Activated CD4-positive, alpha-beta T cell treated with anti-CD3 and anti-CD28 coated beads for 36 hours (primary cell): Measurements from ENCODE around the gene TLN1. TPM values are rescaled to one million over a fixed set of nuclear protein-coding genes. Genes with fewer than 3 reads are reported as not detected.
A peak's percentile ranks its signal among the peaks of the same experiment; 100 is the strongest.

Experiments
- ATAC-seq: fragments of 200-7000 bp; cut with Tn5 transposase; one replicate; pipeline ENCODE4 v1.10.0; 2021; ENCODE audit warnings: mild to moderate bottlenecking, moderate library complexity
- CTCF ChIA-PET: fragments of 350-600 bp; sonication (Branson Sonifier 250); formaldehyde crosslinking; loops from one replicate; lab custom pipeline; 2021; ENCODE audit warnings: antibody characterized with exemption; lab: Charles Lee
- POLR2A ChIA-PET: fragments of 350-600 bp; sonication (Branson Sonifier 250); formaldehyde crosslinking; loops from one replicate; lab custom pipeline; 2021; ENCODE audit warnings: antibody characterized with exemption, inconsistent platforms; lab: Charles Lee
- DNase-seq: peaks from one replicate; pipeline ENCODE4 v3.0.0-alpha.2; 2020
- H3K27ac Mint-ChIP-seq: one replicate; pipeline ENCODE4 v1.8.0; 2021; ENCODE audit warnings: mixed read lengths
- H3K27me3 Mint-ChIP-seq: one replicate; pipeline ENCODE4 v1.8.0; 2021; ENCODE audit warnings: mixed read lengths
- H3K36me3 Mint-ChIP-seq: one replicate; pipeline ENCODE4 v1.8.0; 2021; ENCODE audit warnings: low read depth, mixed read lengths
- H3K4me1 Mint-ChIP-seq: one replicate; pipeline ENCODE4 v1.8.0; 2021; ENCODE audit warnings: mixed read lengths
- H3K4me3 Mint-ChIP-seq: one replicate; pipeline ENCODE4 v1.8.0; 2021; ENCODE audit warnings: mild to moderate bottlenecking, moderate library complexity, mixed read lengths
- H3K9me3 Mint-ChIP-seq: one replicate; pipeline ENCODE4 v1.8.0; 2021; ENCODE audit warnings: low read depth, mixed read lengths
- intact Hi-C, 2 experiments: fragments of 100-400 bp; cut with DNase I in 1 of 2; cut with micrococcal nuclease in 1 of 2; formaldehyde crosslinking; loops; one replicate each; pipeline versions ENCODE4 v1.14.2 to v1.15.1; 2022 to 2024; cut with DNase I, micrococcal nuclease
- total RNA-seq, 2 experiments: library from RNA; stranded (reverse); gene quantifications; one replicate each; pipeline ENCODE4 v1.2.3, GENCODE V29; 2021

TLN1 gene
- 100 to 1,000 TPM; 217 to 238 TPM for total RNA-seq

- Mint-ChIP-seq H3K4me3 (no peak within 1 kb of the TSS), H3K36me3 (peaks cover 22% of the 10 kb centered on the region), H3K9me3 (no peaks in the 10 kb centered on the region), H3K27ac (peak within 1 kb of the TSS; percentile 93), H3K4me1 (peaks cover 21% of the 10 kb centered on the region), H3K27me3 (no peaks in the 10 kb centered on the region)
- ChIA-PET CTCF (interaction anchor here (0.5 to 8.4 kb wide), 16 partner anchors 9 to 1098 kb away, joined by 3 to 68 read pairs (median 6); partner anchors contain the start of genes CCDC107, GBA2, RGP1 and RMRP), POLR2A (interaction anchor here (0.6 to 1.6 kb wide), 6 partner anchors 16 to 174 kb away, joined by 3 to 14 read pairs (median 3); partner anchors contain the start of genes CCDC107, GBA2, HRCT1 and RGP1)
- DNase-seq: peak; percentile 98
- ATAC-seq: peak; percentile 87
- intact Hi-C loops: loop anchor here (1.0 to 10.0 kb wide), 21 partner anchors 17 to 1275 kb away; partner anchors contain the start of genes GBA2 (in 2 of the 2), RGP1 (in 2 of the 2), CCDC107 (in 1 of the 2) and CD72 (in 1 of the 2)
Observed at GRCh38 chr9:35732185-35732799, at the start of gene TLN1, which contains the start of gene CREB3. TSS of gene TLN1 (minus strand) at chr9:35732195. CDS start at chr9:35725694, 6,501 bp downstream. TSS of gene CREB3 (plus strand) at chr9:35732666. CDS start at chr9:35732773, 107 bp downstream.

GRCh38 chr9:35781066-35781465 is 49.1 kb upstream of the TLN1 start:
- H3K27ac Mint-ChIP-seq: no peak overlapping the region
- peaks cover 23% of the 10 kb centered on the region for H3K36me3 Mint-ChIP-seq
- H3K4me3 Mint-ChIP-seq: no peak overlapping the region
- ChIA-PET CTCF (interaction anchor here (0.5 to 1.1 kb wide), 2 partner anchors 9 to 88 kb away, joined by 3 to 6 read pairs; no protein-coding TSS in a partner anchor), POLR2A (no interaction called here)
- H3K4me1 Mint-ChIP-seq: no peaks in the 10 kb centered on the region
- no peaks in the 10 kb centered on the region for H3K9me3 Mint-ChIP-seq
- H3K27me3 Mint-ChIP-seq: no peaks in the 10 kb centered on the region
- intact Hi-C loops: no loop called here
- ATAC-seq (no peak), DNase-seq (no peak)

- H3K36me3 Mint-ChIP-seq: peaks cover 12% of the 10 kb centered on the region
- no peak overlapping the region for H3K4me3 Mint-ChIP-seq
- no peaks in the 10 kb centered on the region for H3K9me3 Mint-ChIP-seq
- H3K27me3 Mint-ChIP-seq: no peaks in the 10 kb centered on the region
- intact Hi-C loops: no loop called here
- ATAC-seq (no peak), DNase-seq (no peak)
- ChIA-PET CTCF (interaction anchor here (1.6 to 1.7 kb wide), 4 partner anchors 11 to 48 kb away, joined by 4 to 16 read pairs (median 6); no protein-coding TSS in a partner anchor), POLR2A (no interaction called here)
- H3K27ac Mint-ChIP-seq: no peak overlapping the region
- H3K4me1 Mint-ChIP-seq: no peaks in the 10 kb centered on the region
Observed at GRCh38 chr9:35778496-35778895, 46.5 kb upstream of the TLN1 start.

GRCh38 chr9:35776018-35776417 is 44.0 kb upstream of the TLN1 start:
- ATAC-seq: peak; percentile 55
- H3K27me3 Mint-ChIP-seq: no peaks in the 10 kb centered on the region
- H3K27ac Mint-ChIP-seq: no peak overlapping the region
- ChIA-PET POLR2A (interaction anchor here (0.6 to 1.1 kb wide), 2 partner anchors 28 to 120 kb away, joined by 3 to 4 read pairs; no protein-coding TSS in a partner anchor), CTCF (interaction anchor here (0.9 to 2.7 kb wide), 6 partner anchors 13 to 106 kb away, joined by 3 to 17 read pairs (median 5); no protein-coding TSS in a partner anchor)
- DNase-seq: no peak
- H3K4me1 Mint-ChIP-seq: no peaks in the 10 kb centered on the region
- no peaks in the 10 kb centered on the region for H3K9me3 Mint-ChIP-seq
- intact Hi-C loops: no loop called here
- peaks cover 8% of the 10 kb centered on the region for H3K36me3 Mint-ChIP-seq
- no peak overlapping the region for H3K4me3 Mint-ChIP-seq

- H3K36me3 Mint-ChIP-seq: peaks cover 3% of the 10 kb centered on the region
- ChIA-PET POLR2A (interaction anchor here (1.1 kb wide), 1 partner anchor 27 kb away, joined by 3 read pairs; no protein-coding TSS in a partner anchor), CTCF (interaction anchor here (1.0 to 2.7 kb wide), 6 partner anchors 14 to 107 kb away, joined by 4 to 17 read pairs (median 5); no protein-coding TSS in a partner anchor)
- no peaks in the 10 kb centered on the region for H3K4me1 Mint-ChIP-seq
- H3K27ac Mint-ChIP-seq: peak overlapping the region; percentile 33
- H3K4me3 Mint-ChIP-seq: no peak overlapping the region
- no peak for DNase-seq
- H3K9me3 Mint-ChIP-seq: no peaks in the 10 kb centered on the region
- ATAC-seq: no peak
- H3K27me3 Mint-ChIP-seq: no peaks in the 10 kb centered on the region
- intact Hi-C loops: loop anchor here in 1 of 2 experiments (2.0 kb wide), 1 partner anchor 20 kb away; no protein-coding TSS in a partner anchor
Observed at GRCh38 chr9:35774907-35775635, 43.1 kb upstream of the TLN1 start.

- H3K36me3 Mint-ChIP-seq: no peaks in the 10 kb centered on the region
- H3K27ac Mint-ChIP-seq: no peak overlapping the region
- ChIA-PET POLR2A (no interaction called here), CTCF (interaction anchor here (0.6 to 2.4 kb wide), 8 partner anchors 8 to 681 kb away, joined by 3 to 9 read pairs (median 4); partner anchors contain the start of gene SPAG8)
- intact Hi-C loops: no loop called here
- no peak overlapping the region for H3K4me3 Mint-ChIP-seq
- ATAC-seq (no peak), DNase-seq (no peak)
- no peaks in the 10 kb centered on the region for H3K27me3 Mint-ChIP-seq
- H3K4me1 Mint-ChIP-seq: peaks cover 2% of the 10 kb centered on the region
- no peaks in the 10 kb centered on the region for H3K9me3 Mint-ChIP-seq
Observed at GRCh38 chr9:35771943-35772342, 39.9 kb upstream of the TLN1 start.

GRCh38 chr9:35771534-35771933 is 39.5 kb upstream of the TLN1 start:
- DNase-seq (no peak), ATAC-seq (no peak)
- Mint-ChIP-seq H3K4me1 (peaks cover 4% of the 10 kb centered on the region), H3K27me3 (no peaks in the 10 kb centered on the region), H3K9me3 (no peaks in the 10 kb centered on the region), H3K36me3 (no peaks in the 10 kb centered on the region), H3K4me3 (no peak overlapping the region), H3K27ac (no peak overlapping the region)
- CTCF ChIA-PET: interaction anchor here (0.6 to 2.4 kb wide), 7 partner anchors 9 to 680 kb away, joined by 3 to 9 read pairs (median 5); partner anchors contain the start of gene SPAG8
- POLR2A ChIA-PET: no interaction called here
- intact Hi-C loops: no loop called here

GRCh38 chr9:35771075-35771433 is 39.1 kb upstream of the TLN1 start:
- CTCF ChIA-PET: interaction anchor here (0.9 to 2.0 kb wide), 5 partner anchors 9 to 111 kb away, joined by 4 to 7 read pairs (median 5); partner anchors contain the start of gene SPAG8
- no peak overlapping the region for H3K27ac Mint-ChIP-seq
- H3K4me1 Mint-ChIP-seq: peaks cover 7% of the 10 kb centered on the region
- POLR2A ChIA-PET: no interaction called here
- ATAC-seq: no peak
- H3K36me3 Mint-ChIP-seq: no peaks in the 10 kb centered on the region
- H3K27me3 Mint-ChIP-seq: no peaks in the 10 kb centered on the region
- no peak overlapping the region for H3K4me3 Mint-ChIP-seq
- intact Hi-C loops: no loop called here
- no peaks in the 10 kb centered on the region for H3K9me3 Mint-ChIP-seq
- DNase-seq: no peak

- POLR2A ChIA-PET: no interaction called here
- H3K4me3 Mint-ChIP-seq: no peak overlapping the region
Observed at GRCh38 chr9:35769763-35770162, 37.8 kb upstream of the TLN1 start.

GRCh38 chr9:35767458-35767857 is 35.5 kb upstream of the TLN1 start:
- no peaks in the 10 kb centered on the region for H3K9me3 Mint-ChIP-seq
- no peak overlapping the region for H3K27ac Mint-ChIP-seq
- no peak overlapping the region for H3K4me3 Mint-ChIP-seq
- peaks cover 2% of the 10 kb centered on the region for H3K36me3 Mint-ChIP-seq
- ChIA-PET POLR2A (interaction anchor here (0.6 kb wide), 1 partner anchor 56 kb away, joined by 3 read pairs; no protein-coding TSS in a partner anchor), CTCF (interaction anchor here (0.7 kb wide), 1 partner anchor 91 kb away, joined by 3 read pairs; no protein-coding TSS in a partner anchor)
- intact Hi-C loops: no loop called here
- H3K4me1 Mint-ChIP-seq: peaks cover 7% of the 10 kb centered on the region
- DNase-seq (no peak), ATAC-seq (no peak)
- H3K27me3 Mint-ChIP-seq: no peaks in the 10 kb centered on the region

More at GRCh38 chr9:35769763-35770162, 37.8 kb upstream of the TLN1 start:
- Mint-ChIP-seq H3K27me3 (no peaks in the 10 kb centered on the region), H3K36me3 (no peaks in the 10 kb centered on the region), H3K4me1 (peaks cover 7% of the 10 kb centered on the region), H3K27ac (no peak overlapping the region), H3K9me3 (no peaks in the 10 kb centered on the region)
- intact Hi-C loops: no loop called here
- CTCF ChIA-PET: interaction anchor here (1.9 kb wide), 1 partner anchor 13 kb away, joined by 4 read pairs; no protein-coding TSS in a partner anchor
- DNase-seq (no peak), ATAC-seq (no peak)
